DND-41 (cell line): ENCODE results near the gene VARS1.
A peak's percentile ranks its signal among the peaks of the same experiment; 100 is the strongest.

ENCODE experiments used
- ATAC-seq: fragments of 200-7000 bp; cut with Tn5 transposase; 3 replicates; pipeline ENCODE4 v1.9.1; 2021; ENCODE audit warnings: low read depth; ENCODE audit not compliant: insufficient read depth
- DNase-seq: peaks from one replicate; pipeline ENCODE4 v3.0.0-alpha.2; 2020
- H2AFZ ChIP-seq: 2 replicates; pipeline ENCODE4 v1.6.0; 2012; ENCODE audit warnings: low read depth, low read length
- H3K27ac ChIP-seq: 2 replicates; pipeline ENCODE4 v1.5.1; 2012; ENCODE audit warnings: low read length, inconsistent platforms
- H3K27me3 ChIP-seq: fragments of 200-600 bp; sonication (generic); 2 replicates; pipeline ENCODE4 v1.6.0; 2012; ENCODE audit warnings: low read length, mild to moderate bottlenecking, inconsistent platforms; ENCODE audit not compliant: insufficient read depth, poor library complexity
- H3K36me3 ChIP-seq: 2 replicates; pipeline ENCODE4 v1.5.1; 2012; ENCODE audit warnings: low read length, inconsistent platforms; ENCODE audit not compliant: insufficient read depth
- H3K4me1 ChIP-seq: 2 replicates; pipeline ENCODE4 v1.5.1; 2012; ENCODE audit warnings: mild to moderate bottlenecking, low read length; ENCODE audit not compliant: insufficient read depth
- H3K4me2 ChIP-seq: 2 replicates; pipeline ENCODE4 v1.6.0; 2012; ENCODE audit warnings: mild to moderate bottlenecking, moderate library complexity, low read length, inconsistent platforms; ENCODE audit not compliant: insufficient read depth
- H3K4me3 ChIP-seq, 2 experiments: fragments of 200-600 bp in 1 of 2; shearing (Covaris generic) in 1 of 2; 2 replicates each; pipeline ENCODE4 v1.5.1; 2012 to 2016; ENCODE audit warnings: inconsistent platforms in 2 of 2, low read length in 2 of 2, mild to moderate bottlenecking in 2 of 2, low read depth in 1 of 2, moderate library complexity in 1 of 2
- H3K79me2 ChIP-seq: 2 replicates; pipeline ENCODE4 v1.6.0; 2012; ENCODE audit warnings: low read length, inconsistent platforms; ENCODE audit not compliant: insufficient read depth
- H3K9ac ChIP-seq: 2 replicates; pipeline ENCODE4 v1.6.0; 2012; ENCODE audit warnings: low read depth, mild to moderate bottlenecking, inconsistent platforms, low read length, moderate library complexity
- H3K9me3 ChIP-seq: 2 replicates; pipeline ENCODE4 v1.5.1; 2012; ENCODE audit warnings: low read length, moderate library complexity, mild to moderate bottlenecking, inconsistent platforms; ENCODE audit not compliant: insufficient read depth, severe bottlenecking
- H4K20me1 ChIP-seq: 2 replicates; pipeline ENCODE4 v1.6.0; 2012; ENCODE audit warnings: low read length; ENCODE audit not compliant: insufficient read depth
- EZH2 ChIP-seq: IDR thresholded peaks from 3 replicates; pipeline ENCODE4 v1.6.1; 2012; ENCODE audit warnings: borderline replicate concordance, low read depth, mild to moderate bottlenecking, moderate library complexity, low read length, inconsistent platforms; ENCODE audit not compliant: severe bottlenecking
- TF ChIP-seq, protein P1 (sequence below): IDR thresholded peaks from 2 replicates; pipeline ENCODE4 v1.5.1; 2012; ENCODE audit warnings: borderline replicate concordance, low read length, moderate library complexity, mild to moderate bottlenecking; ENCODE audit not compliant: poor library complexity, severe bottlenecking; ENCODE audit errors: extremely low read depth

VARS1 gene

DNA sequence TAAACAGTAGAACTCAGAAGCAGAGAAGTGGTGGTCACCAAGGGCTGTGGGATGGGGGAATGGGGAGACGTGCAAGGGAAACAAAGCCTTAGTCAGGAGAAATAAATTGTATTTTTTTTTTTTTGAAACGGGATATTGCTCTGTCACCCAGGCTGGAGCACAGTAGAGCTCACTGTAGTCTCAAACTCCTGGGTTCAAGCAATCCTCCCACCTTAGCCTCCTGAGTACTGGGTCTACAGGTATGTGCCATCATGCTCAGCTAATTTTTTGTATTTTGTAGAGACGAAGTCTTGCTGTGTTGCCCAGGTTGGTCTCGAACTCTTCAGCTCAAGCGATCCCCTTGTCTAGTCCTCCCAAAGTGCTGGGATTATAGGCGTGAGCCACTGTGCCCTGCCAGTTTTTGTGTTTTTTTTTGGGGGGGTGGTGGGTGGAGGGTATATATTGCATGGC lies 35.4 kb upstream of the VARS1 start:
- DNase-seq, result no peak
- Histone ChIP-seq H3K9ac (peak overlapping the region; percentile 69), H3K27me3 (no peaks in the 10 kb centered on the region), H3K9me3 (no peaks in the 10 kb centered on the region), H4K20me1 (peaks cover 4% of the 10 kb centered on the region; the same call in 1 of the 2 replicates), H3K27ac (peak overlapping the region; percentile 87), H3K4me2 (peak overlapping the region; percentile 72), H3K4me1 (peaks cover 48% of the 10 kb centered on the region), H3K4me3 (peak overlapping the region; percentile 62 to 73; a peak in 3 of 4 replicates), H3K79me2 (peaks cover 59% of the 10 kb centered on the region), H2AFZ (no peak overlapping the region; the same call in 1 of the 2 replicates), H3K36me3 (peaks cover 7% of the 10 kb centered on the region)
- ATAC-seq, result no peak
- TF ChIP-seq, protein P1, sequence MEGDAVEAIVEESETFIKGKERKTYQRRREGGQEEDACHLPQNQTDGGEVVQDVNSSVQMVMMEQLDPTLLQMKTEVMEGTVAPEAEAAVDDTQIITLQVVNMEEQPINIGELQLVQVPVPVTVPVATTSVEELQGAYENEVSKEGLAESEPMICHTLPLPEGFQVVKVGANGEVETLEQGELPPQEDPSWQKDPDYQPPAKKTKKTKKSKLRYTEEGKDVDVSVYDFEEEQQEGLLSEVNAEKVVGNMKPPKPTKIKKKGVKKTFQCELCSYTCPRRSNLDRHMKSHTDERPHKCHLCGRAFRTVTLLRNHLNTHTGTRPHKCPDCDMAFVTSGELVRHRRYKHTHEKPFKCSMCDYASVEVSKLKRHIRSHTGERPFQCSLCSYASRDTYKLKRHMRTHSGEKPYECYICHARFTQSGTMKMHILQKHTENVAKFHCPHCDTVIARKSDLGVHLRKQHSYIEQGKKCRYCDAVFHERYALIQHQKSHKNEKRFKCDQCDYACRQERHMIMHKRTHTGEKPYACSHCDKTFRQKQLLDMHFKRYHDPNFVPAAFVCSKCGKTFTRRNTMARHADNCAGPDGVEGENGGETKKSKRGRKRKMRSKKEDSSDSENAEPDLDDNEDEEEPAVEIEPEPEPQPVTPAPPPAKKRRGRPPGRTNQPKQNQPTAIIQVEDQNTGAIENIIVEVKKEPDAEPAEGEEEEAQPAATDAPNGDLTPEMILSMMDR, result no peak
- no peak for TF ChIP-seq EZH2

DNA sequence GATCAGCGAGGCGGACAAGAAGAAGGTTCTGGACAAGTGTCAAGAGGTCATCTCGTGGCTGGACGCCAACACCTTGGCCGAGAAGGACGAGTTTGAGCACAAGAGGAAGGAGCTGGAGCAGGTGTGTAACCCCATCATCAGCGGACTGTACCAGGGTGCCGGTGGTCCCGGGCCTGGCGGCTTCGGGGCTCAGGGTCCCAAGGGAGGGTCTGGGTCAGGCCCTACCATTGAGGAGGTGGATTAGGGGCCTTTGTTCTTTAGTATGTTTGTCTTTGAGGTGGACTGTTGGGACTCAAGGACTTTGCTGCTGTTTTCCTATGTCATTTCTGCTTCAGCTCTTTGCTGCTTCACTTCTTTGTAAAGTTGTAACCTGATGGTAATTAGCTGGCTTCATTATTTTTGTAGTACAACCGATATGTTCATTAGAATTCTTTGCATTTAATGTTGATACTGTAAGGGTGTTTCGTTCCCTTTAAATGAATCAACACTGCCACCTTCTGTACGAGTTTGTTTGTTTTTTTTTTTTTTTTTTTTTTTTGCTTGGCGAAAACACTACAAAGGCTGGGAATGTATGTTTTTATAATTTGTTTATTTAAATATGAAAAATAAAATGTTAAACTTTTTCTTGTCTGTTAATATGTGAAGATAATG lies 34.2 kb upstream of the VARS1 start:
- no peaks in the 10 kb centered on the region; the same call in 1 of the 2 replicates for H4K20me1 ChIP-seq
- no peaks in the 10 kb centered on the region; the same call in 1 of the 2 replicates for H3K36me3 ChIP-seq
- no peaks in the 10 kb centered on the region for H3K9me3 ChIP-seq
- H2AFZ ChIP-seq, result 0 out of 2 replicates have a peak overlapping the region, but pooled peaks have one; percentile 65
- TF ChIP-seq EZH2, result no peak
- TF ChIP-seq, protein P1, result peak; percentile 65
- no peaks in the 10 kb centered on the region for H3K27me3 ChIP-seq
- peak overlapping the region; percentile 87 for H3K27ac ChIP-seq
- peak overlapping the region; percentile 69 for H3K9ac ChIP-seq
- H3K4me3 ChIP-seq, result peak overlapping the region; percentile 62 to 73; a peak in 3 of 4 replicates
- no peak for ATAC-seq
- H3K4me1 ChIP-seq, result peaks cover 54% of the 10 kb centered on the region
- DNase-seq, result no peak
- H3K79me2 ChIP-seq, result peaks cover 47% of the 10 kb centered on the region
- H3K4me2 ChIP-seq, result peak overlapping the region; percentile 72

DNA sequence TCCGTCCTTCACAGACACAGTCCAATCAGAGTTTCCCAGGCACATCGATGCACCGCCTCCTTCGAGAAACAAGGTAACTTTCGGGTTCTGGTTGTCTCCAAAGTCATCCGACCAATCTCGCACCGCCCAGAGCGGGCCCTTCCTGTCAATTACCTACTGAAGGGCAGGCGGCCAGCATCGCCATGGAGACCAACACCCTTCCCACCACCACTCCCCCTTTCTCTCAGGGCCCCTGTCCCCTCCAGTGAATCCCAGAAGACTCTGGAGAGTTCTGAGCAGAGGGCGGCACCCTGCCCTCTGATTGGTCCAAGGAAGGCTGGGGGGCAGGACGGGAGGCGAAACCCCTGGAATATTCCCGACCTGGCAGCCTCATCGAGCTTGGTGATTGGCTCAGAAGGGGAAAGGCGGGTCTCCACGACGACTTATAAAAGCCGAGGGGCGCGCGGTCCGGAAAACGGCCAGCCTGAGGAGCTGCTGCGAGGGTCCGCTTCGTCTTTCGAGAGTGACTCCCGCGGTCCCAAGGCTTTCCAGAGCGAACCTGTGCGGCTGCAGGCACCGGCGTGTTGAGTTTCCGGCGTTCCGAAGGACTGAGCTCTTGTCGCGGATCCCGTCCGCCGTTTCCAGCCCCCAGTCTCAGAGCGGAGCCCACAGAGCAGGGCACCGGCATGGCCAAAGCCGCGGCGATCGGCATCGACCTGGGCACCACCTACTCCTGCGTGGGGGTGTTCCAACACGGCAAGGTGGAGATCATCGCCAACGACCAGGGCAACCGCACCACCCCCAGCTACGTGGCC lies 31.9 kb upstream of the VARS1 start, which contains the start of gene HSPA1B:
TSS of gene HSPA1B (plus strand) at position 453 of the 794 bp plus-strand sequence. CDS start at position 666, 213 bp downstream.
- TF ChIP-seq, protein P1, result no peak
- no peak for TF ChIP-seq EZH2
- no peaks in the 10 kb centered on the region for H3K9me3 ChIP-seq
- ATAC-seq (peak; percentile 84), DNase-seq (peak; percentile 97)
- no peaks in the 10 kb centered on the region for H3K36me3 ChIP-seq
- H3K79me2 ChIP-seq, result peaks cover 29% of the 10 kb centered on the region
- peak within 1 kb of the TSS; percentile 32 to 69; a peak in 3 of 4 replicates for H3K4me3 ChIP-seq
- H2AFZ ChIP-seq, result peak within 1 kb of the TSS; percentile 83
- H3K27me3 ChIP-seq, result no peaks in the 10 kb centered on the region
- no peaks in the 10 kb centered on the region; the same call in 1 of the 2 replicates for H4K20me1 ChIP-seq
- H3K4me1 ChIP-seq, result peaks cover 46% of the 10 kb centered on the region
- H3K4me2 ChIP-seq, result peak within 1 kb of the TSS; percentile 93
- H3K9ac ChIP-seq, result peak within 1 kb of the TSS; percentile 85
- H3K27ac ChIP-seq, result peak within 1 kb of the TSS; percentile 89
